K562 (cell line): ENCODE results near the gene MMP27. TPM values are rescaled to one million over a fixed set of nuclear protein-coding genes. Genes with fewer than 3 reads are reported as not detected.
A peak's percentile ranks its signal among the peaks of the same experiment; 100 is the strongest.

Source experiments
- BCL6 ChIP-seq: fragments of 250-450 bp; sonication (Bioruptor Pico); IDR thresholded peaks from 2 replicates; pipeline ENCODE4 v1.4.0; 2020
- BRD9 ChIP-seq: fragments of 450-650 bp; IDR thresholded peaks from 2 replicates; pipeline ENCODE4 v1.6.1; 2018; ENCODE audit warnings: low read depth; ENCODE audit not compliant: partially characterized antibody
- EGR1 ChIP-seq: fragments of 450-650 bp; conservative IDR thresholded peaks from 2 replicates; pipeline ENCODE4 v1.6.1; 2017; ENCODE audit warnings: mild to moderate bottlenecking
- HDAC1 ChIP-seq, 2 experiments: fragments of 450-650 bp; IDR thresholded peaks; 2 replicates each; pipeline ENCODE4 v1.6.1; 2016 to 2017; ENCODE audit warnings: inconsistent platforms in 1 of 2, mild to moderate bottlenecking in 1 of 2, moderate library complexity in 1 of 2
- HNRNPLL ChIP-seq: fragments of 200-400 bp; formaldehyde crosslinking; IDR thresholded peaks from 2 replicates; pipeline ENCODE4 v1.6.1; 2017; ENCODE audit warnings: low read length, low read depth, mild to moderate bottlenecking; ENCODE audit not compliant: poor library complexity, severe bottlenecking
- LCOR ChIP-seq: sonication (generic); formaldehyde crosslinking; IDR thresholded peaks from 2 replicates; pipeline ENCODE4 v1.8.0; 2022; ENCODE audit warnings: mild to moderate bottlenecking, missing genetic modification reagents
- MAFG ChIP-seq: fragments of 450-650 bp; conservative IDR thresholded peaks from 2 replicates; pipeline ENCODE4 v1.6.1; 2016; ENCODE audit warnings: missing genetic modification characterization, missing compliant biosample characterization
- MTA3 ChIP-seq: fragments of 450-650 bp; formaldehyde crosslinking; IDR thresholded peaks from 2 replicates; pipeline ENCODE4 v1.6.1; 2017; ENCODE audit warnings: mild to moderate bottlenecking, borderline replicate concordance
- MYC ChIP-seq, 2 experiments: fragments of 250-450 bp in 1 of 2; sonication (Bioruptor Pico) in 1 of 2; IDR thresholded peaks; 2 replicates each; pipeline versions ENCODE4 v1.5.1 to v1.6.1; 2012 to 2021; ENCODE audit warnings: low read depth in 2 of 2, borderline replicate concordance in 1 of 2, improper control_type of control experiment in 1 of 2, low read length in 1 of 2, mild to moderate bottlenecking in 1 of 2, moderate library complexity in 1 of 2
- MYNN ChIP-seq, 2 experiments: sonication (generic); formaldehyde crosslinking in 1 of 2; IDR thresholded peaks; 2 replicates each; pipeline versions ENCODE4 v1.5.0 to v1.6.1; 2016 to 2020; ENCODE audit warnings: antibody characterized with exemption in 1 of 2, missing genetic modification reagents in 1 of 2
- NR2C2 ChIP-seq, 2 experiments: fragments of 200-800 bp in 1 of 2; sonication (Bioruptor generic) in 1 of 2; sonication (generic) in 1 of 2; formaldehyde crosslinking in 1 of 2; IDR thresholded peaks; 2 replicates each; pipeline versions ENCODE4 v1.6.1 to v1.8.0; 2016 to 2022; ENCODE audit warnings: mild to moderate bottlenecking in 1 of 2, missing compliant biosample characterization in 1 of 2, missing genetic modification characterization in 1 of 2, missing genetic modification reagents in 1 of 2
- PHF20 ChIP-seq: fragments of 450-650 bp; IDR thresholded peaks from 2 replicates; pipeline ENCODE4 v1.6.1; 2018; ENCODE audit not compliant: partially characterized antibody
- POLR3G ChIP-seq: IDR thresholded peaks from 2 replicates; pipeline ENCODE4 v1.6.1; 2011; ENCODE audit not compliant: insufficient read length, insufficient replicate concordance; ENCODE audit errors: extremely low read depth
- RBM17 ChIP-seq: fragments of 200-400 bp; formaldehyde crosslinking; IDR thresholded peaks from 2 replicates; pipeline ENCODE4 v1.6.1; 2017; ENCODE audit warnings: low read depth, mild to moderate bottlenecking, low read length, borderline replicate concordance
- ZBTB8A ChIP-seq: fragments of 450-650 bp; IDR thresholded peaks from 2 replicates; pipeline ENCODE4 v1.6.1; 2018; ENCODE audit warnings: mild to moderate bottlenecking, moderate library complexity; ENCODE audit not compliant: partially characterized antibody
- ZC3H4 ChIP-seq: sonication (generic); formaldehyde crosslinking; IDR thresholded peaks from 2 replicates; pipeline ENCODE4 v1.9.0; 2021; ENCODE audit warnings: missing genetic modification reagents, borderline replicate concordance
- ZNF140 ChIP-seq: fragments of 250-450 bp; sonication (Bioruptor Pico); IDR thresholded peaks from 2 replicates; pipeline ENCODE4 v1.8.0; 2021; ENCODE audit warnings: moderate library complexity, mild to moderate bottlenecking, inconsistent platforms
- ZNF24 ChIP-seq: fragments of 450-650 bp; IDR thresholded peaks from 2 replicates; pipeline ENCODE4 v1.6.1; 2016
- ZNF324 ChIP-seq: fragments of 250-450 bp; sonication (Bioruptor Pico); IDR thresholded peaks from 2 replicates; pipeline ENCODE4 v1.4.0; 2020; ENCODE audit warnings: mild to moderate bottlenecking
- ZNF717 ChIP-seq: fragments of 250-450 bp; sonication (Bioruptor Pico); IDR thresholded peaks from 2 replicates; pipeline ENCODE4 v1.5.0; 2021
- polyA plus RNA-seq, 8 experiments: library from polyadenylated mRNA; depleted of rRNA in 4 of 8; stranded (reverse) in 5 of 8; unstranded in 3 of 8; fragments of >200 nt; fragmentation: Nextera tagmentation in 2 of 8; fragmentation: Illumina TruSeq in 1 of 8; extraction: Ambion mirVana in 2 of 8; extraction: Trizol in 1 of 8; gene quantifications; 2 replicates each; pipeline versions ENCODE4 v1.2.1 to v1.2.3, GENCODE V29; 2011 to 2014; ENCODE audit warnings: inconsistent platforms in 1 of 8, missing spikeins in 1 of 8
- total RNA-seq, 7 experiments: library from RNA; depleted of rRNA in 6 of 7; stranded (reverse); fragments of >200 nt in 6 of 7; fragmentation: Illumina TruSeq in 2 of 7; extraction: Trizol in 2 of 7; gene quantifications; 2 replicates each; pipeline versions ENCODE4 v1.2.1 to v1.2.3, GENCODE V29; 2011 to 2021; ENCODE audit warnings: low replicate concordance in 1 of 7
- TF ChIP-seq, protein P1 (sequence below): sonication (generic); formaldehyde crosslinking; IDR thresholded peaks from 2 replicates; pipeline ENCODE4 v1.8.1; 2023; ENCODE audit warnings: mild to moderate bottlenecking, missing genetic modification reagents
- TF ChIP-seq, protein P2 (sequence below): sonication (generic); formaldehyde crosslinking; IDR thresholded peaks from 2 replicates; pipeline ENCODE4 v1.8.0; 2023; ENCODE audit warnings: mild to moderate bottlenecking, missing genetic modification reagents
- TF ChIP-seq, protein P3 (sequence below), 2 experiments: IDR thresholded peaks; 2 replicates each; pipeline ENCODE4 v1.6.1; 2012; ENCODE audit warnings: improper control_type of control experiment in 2 of 2, low read depth in 2 of 2, low read length in 2 of 2, borderline replicate concordance in 1 of 2

The MMP27 gene
- total and polyA plus RNA-seq, 9 of the 15 experiments (the other 6 are each of a cell fraction or from before 2014, with no cell fraction given), result not detected

DNA sequence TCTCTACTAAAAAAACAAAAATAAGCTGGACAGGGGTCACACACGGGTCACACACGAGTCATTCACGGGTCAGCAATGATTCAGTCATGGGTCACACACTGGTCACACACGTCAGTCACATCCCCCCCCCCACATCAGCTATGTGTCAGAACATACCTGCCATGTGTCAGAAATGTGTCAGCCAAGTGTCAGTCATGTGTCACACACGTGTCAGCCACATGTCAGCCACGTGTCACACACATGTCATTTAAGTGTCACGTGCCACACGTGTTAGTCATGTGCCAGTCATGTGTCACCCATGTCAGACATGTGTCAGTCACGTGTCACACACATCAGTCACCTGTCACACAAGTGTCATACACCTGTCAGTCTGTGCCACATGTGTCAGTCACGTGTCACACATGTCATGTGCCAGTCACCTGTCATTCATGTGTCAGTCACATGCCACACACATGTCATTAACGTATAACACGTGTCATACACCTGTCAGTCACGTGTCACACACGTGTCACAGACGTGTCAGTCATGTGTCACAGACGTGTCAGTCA, 51.8 kb downstream of the MMP27 start (continued):
- TF ChIP-seq POLR3G (no peak), HNRNPLL (no peak), MYNN (IDR thresholded peaks at IDR 0.05) (no peak), MYNN (CRISPR knock-in tag; IDR thresholded peaks at IDR 0.05) (no peak), BCL6 (CRISPR knock-in tag) (no peak), RBM17 (no peak), NR2C2 (CRISPR knock-in tag; IDR thresholded peaks at IDR 0.05) (peak; percentile 82; the same call in 1 of the 2 replicates), NR2C2 (tag; IDR thresholded peaks at IDR 0.05) (no peak), ZNF140 (CRISPR knock-in tag) (no peak), EGR1 (no peak), MYC (IDR thresholded peaks at IDR 0.05; ENCODE audit: low read depth, low read length) (no peak), MYC (CRISPR knock-in tag; IDR thresholded peaks at IDR 0.05; ENCODE audit: borderline replicate concordance, low read depth) (peak; percentile 63; the same call in 1 of the 2 replicates), ZBTB8A (no peak), BRD9 (no peak), ZNF717 (CRISPR knock-in tag) (no peak), ZNF324 (no peak), ZC3H4 (CRISPR knock-in tag) (no peak), ZNF24 (no peak), HDAC1 (IDR thresholded peaks at IDR 0.05) (no peak), MAFG (tag) (no peak), PHF20 (no peak), LCOR (CRISPR knock-in tag) (no peak), MTA3 (no peak)
- TF ChIP-seq, protein P1, sequence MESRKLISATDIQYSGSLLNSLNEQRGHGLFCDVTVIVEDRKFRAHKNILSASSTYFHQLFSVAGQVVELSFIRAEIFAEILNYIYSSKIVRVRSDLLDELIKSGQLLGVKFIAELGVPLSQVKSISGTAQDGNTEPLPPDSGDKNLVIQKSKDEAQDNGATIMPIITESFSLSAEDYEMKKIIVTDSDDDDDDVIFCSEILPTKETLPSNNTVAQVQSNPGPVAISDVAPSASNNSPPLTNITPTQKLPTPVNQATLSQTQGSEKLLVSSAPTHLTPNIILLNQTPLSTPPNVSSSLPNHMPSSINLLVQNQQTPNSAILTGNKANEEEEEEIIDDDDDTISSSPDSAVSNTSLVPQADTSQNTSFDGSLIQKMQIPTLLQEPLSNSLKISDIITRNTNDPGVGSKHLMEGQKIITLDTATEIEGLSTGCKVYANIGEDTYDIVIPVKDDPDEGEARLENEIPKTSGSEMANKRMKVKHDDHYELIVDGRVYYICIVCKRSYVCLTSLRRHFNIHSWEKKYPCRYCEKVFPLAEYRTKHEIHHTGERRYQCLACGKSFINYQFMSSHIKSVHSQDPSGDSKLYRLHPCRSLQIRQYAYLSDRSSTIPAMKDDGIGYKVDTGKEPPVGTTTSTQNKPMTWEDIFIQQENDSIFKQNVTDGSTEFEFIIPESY (CRISPR knock-in tag), result no peak; the same call in 1 of the 2 replicates
- TF ChIP-seq, protein P2, sequence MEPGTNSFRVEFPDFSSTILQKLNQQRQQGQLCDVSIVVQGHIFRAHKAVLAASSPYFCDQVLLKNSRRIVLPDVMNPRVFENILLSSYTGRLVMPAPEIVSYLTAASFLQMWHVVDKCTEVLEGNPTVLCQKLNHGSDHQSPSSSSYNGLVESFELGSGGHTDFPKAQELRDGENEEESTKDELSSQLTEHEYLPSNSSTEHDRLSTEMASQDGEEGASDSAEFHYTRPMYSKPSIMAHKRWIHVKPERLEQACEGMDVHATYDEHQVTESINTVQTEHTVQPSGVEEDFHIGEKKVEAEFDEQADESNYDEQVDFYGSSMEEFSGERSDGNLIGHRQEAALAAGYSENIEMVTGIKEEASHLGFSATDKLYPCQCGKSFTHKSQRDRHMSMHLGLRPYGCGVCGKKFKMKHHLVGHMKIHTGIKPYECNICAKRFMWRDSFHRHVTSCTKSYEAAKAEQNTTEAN, result peak; percentile 91
- TF ChIP-seq, protein P3, sequence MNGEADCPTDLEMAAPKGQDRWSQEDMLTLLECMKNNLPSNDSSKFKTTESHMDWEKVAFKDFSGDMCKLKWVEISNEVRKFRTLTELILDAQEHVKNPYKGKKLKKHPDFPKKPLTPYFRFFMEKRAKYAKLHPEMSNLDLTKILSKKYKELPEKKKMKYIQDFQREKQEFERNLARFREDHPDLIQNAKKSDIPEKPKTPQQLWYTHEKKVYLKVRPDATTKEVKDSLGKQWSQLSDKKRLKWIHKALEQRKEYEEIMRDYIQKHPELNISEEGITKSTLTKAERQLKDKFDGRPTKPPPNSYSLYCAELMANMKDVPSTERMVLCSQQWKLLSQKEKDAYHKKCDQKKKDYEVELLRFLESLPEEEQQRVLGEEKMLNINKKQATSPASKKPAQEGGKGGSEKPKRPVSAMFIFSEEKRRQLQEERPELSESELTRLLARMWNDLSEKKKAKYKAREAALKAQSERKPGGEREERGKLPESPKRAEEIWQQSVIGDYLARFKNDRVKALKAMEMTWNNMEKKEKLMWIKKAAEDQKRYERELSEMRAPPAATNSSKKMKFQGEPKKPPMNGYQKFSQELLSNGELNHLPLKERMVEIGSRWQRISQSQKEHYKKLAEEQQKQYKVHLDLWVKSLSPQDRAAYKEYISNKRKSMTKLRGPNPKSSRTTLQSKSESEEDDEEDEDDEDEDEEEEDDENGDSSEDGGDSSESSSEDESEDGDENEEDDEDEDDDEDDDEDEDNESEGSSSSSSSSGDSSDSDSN (IDR thresholded peaks at IDR 0.05; ENCODE audit: borderline replicate concordance in 1 of 2, low read depth in 2 of 2, low read length in 2 of 2), result no peak
